Retina (tissue), 1 donor: ENCODE measurements around the gene PTEN.
"Not testable (repeated sequence)": the region's sequence is repeated elsewhere in the genome, so short reads cannot be mapped to it uniquely, and the experiment has no call there.

Experiments used
- DNase-seq: peaks from one replicate; pipeline ENCODE4 v3.0.0-alpha.2; 2016

The PTEN gene

GRCh38 chr10:87873656-87874055 is 10.2 kb downstream of the PTEN start:
- DNase-seq, result no peak

GRCh38 chr10:87875929-87876571 is 12.6 kb downstream of the PTEN start:
- no peak for DNase-seq

DNA sequence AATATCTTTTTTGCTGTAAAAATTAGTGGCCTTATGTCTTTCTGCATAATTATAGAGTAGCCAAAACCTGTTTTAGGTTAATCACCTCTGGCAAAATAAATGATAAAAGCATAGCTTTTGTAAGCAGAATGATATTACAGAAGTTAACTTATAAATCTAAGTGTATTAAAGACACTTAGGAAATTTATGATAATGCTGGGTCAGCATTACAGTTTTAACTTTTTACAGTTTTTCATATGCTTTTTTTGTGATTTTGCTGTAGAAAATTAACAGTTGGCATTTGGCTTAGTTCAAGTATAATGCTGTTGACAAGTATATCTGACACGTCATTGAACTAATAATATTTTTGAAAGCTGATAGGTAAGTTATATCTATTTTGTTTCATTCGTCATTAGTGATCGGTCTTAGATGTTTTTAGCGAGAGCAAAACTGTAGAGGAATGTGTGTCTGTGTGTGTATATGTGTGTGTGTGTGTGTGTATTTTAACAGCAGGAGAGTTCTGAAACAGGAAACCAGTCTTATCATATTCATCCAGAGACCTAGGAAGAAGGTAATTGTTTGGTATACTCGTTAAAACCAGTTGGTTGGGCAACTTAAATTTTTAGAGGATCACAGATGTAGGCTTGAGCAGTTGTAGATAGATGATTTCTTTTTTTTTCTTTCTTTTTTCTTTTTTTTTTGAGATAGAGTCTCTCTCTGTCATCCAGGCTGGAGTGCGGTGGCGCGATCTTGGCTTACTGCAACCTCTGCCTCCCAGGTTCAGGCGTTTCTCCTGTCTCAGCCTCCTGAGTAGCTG is 15.4 kb downstream of the PTEN start:
- no peak for DNase-seq

DNA sequence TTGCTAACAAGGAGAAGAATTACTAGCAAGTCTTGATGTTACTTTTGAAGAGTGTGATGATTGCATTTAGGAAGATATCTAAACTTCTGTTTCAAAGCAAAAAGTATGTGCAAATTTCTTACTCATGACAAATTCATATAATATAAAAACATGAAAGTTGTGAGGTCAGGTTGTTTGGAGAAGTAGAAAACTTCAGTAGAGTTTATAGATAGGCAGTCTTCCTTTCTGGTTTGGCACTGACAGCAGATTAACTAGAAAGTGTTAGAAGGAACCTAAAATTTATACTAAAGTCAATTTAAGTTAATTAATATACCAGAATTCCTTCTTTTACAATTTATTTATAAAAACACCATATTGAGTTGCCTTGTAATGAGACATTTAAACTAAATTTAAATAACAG is 16.9 kb downstream of the PTEN start:
- DNase-seq, result no peak

GRCh38 chr10:87881373-87882059 is 18.1 kb downstream of the PTEN start:
- DNase-seq, result not testable (repeated sequence)

DNA sequence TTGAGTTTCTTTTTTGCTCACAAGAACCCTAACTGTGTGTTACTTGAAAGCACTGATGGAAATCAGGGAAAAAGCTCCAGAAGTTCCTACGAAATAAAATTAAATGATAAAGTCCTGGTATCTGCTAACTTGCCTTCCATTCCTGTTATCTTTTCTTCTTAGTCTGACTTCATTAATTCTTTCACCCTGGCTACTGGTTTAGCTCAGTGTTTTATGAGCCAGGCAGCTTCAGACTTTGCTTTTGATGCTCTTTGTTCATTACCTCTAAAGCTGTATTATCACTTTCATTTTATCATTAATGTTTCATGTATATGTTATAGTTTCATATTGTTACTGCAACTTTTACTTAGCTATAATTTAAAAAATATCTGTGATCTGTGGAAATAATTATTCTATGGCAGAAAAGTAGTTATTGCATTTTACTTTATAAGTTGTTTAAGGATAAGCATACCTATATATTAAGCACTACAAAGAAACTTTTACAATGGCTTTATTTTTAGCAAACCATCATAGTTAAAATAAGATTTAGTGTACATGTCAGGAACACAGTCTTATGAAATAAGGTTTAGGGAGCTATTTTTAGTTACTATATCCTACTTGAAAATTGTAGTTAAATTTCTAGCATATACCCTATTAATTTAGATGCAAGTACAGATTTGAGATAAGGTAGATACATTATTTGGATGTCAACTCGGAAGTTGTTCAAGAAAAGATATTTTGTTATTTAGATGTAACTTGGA is 19.3 kb downstream of the PTEN start:
- no peak for DNase-seq

DNA sequence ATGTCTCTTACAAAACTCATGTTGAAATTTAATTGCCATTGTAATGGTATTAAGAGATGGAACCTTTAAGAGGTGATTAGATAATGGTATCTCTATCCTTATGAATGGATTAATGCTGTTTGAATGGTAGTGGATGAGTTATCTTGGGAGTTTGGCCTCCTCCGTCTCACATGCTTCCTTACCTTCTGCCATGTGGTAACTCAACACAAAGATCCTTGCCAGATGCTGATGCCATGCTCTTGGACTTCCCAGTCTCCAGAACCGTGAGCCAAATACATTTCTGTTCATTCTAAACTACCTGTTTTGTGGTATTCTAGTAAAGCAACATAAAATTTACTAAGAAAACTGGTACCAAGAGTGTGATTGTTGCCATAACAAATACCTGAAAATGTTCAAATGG is 23.2 kb downstream of the PTEN start:
- no peak for DNase-seq

DNA sequence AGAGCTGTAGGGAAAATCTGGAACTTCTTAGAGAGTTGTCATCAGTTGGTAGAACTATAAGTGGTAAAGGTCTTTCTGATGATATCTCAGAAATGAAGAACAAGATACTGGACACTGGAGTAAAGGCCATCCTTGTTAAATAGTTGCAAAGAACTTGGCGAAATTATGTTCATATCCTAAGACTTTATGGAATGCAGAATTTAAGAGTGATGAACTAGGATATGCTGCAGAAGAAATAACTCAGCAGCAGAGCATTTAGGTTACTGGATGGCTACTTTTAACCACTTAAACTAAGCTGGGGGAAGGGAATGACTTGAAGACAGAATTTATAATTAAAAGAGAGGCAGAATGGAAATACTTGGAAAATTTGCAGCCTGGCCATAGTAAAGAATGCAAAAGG is 23.7 kb downstream of the PTEN start:
- DNase-seq, result no peak

DNA sequence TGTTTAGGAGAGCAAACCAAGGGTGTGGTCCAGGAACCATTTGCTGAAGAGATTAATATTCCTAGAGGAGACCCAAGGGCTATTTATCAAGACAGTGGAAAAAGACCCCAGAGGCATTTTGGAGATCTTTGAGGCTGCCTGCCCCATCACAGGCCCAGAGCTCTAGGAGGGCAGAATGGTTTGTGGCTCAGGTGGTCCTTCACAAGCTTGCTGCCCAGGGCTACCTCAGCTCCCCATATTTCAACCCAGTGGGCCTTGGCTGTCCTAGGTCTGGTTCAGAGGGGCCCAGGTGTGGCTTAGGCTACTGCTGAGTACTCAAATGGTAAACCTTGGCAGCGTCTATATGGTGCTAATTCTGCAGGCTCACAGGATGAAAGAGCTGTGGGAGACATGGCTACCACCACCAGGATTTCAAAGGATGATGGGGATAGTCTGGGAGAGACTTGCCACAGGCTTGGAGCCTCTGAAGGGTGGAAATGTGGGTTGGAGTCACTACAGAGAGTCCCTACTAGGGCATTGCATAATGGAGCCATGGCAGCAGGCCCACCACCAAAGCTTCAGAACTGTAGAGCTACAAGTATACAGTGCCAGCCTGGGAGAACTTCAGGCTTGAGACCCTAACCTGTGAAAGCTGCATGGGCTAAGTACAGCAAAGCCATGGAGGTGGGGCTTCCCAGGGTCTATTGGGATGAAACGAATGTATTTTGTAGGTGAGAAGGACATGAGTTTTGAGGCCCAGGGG is 24.3 kb downstream of the PTEN start:
- no peak for DNase-seq

DNA sequence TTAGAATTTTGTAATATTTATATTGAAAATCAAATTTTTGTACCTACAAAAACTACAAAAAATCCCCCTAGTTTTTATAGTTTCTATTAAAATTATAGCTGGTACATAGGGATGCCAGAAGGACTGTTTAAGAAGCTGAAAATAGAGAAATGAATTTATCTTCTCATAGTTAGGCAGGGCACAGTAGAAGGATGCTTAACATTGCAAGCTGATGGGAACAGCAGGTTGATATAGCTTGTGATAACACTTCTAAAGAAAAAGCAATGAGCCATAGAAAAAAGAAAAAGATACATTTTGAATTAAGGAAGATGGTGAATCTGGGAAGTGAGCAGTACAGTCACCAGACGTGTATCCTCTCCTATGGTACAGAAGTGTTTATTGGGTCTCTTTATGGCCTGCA is 32.0 kb downstream of the PTEN start:
- no peak for DNase-seq

GRCh38 chr10:87896216-87896615 is 32.8 kb downstream of the PTEN start:
- DNase-seq, result no peak

GRCh38 chr10:87897957-87898356 is 34.5 kb downstream of the PTEN start:
- DNase-seq, result not testable (repeated sequence)

DNA sequence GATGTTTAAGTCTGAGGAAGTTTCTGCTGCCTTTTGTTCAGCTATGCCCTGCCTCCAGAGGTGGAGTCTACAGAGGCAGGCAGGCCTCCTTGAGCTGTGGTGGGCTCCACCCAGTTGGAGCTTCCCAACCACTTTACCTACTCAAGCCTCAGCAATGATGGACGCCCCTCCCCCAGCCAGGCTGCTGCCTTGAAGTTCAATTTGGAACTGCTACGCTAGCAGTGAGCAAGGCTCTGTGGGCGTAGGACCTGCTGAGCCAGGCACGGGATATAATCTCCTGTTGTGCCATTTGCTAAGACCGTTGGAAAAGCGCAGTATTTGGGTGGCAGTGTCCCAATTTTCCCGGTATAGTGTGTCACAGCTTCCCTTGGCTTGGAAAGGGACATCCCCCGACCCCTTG is 40.0 kb downstream of the PTEN start:
- DNase-seq, result not testable (repeated sequence)

DNA sequence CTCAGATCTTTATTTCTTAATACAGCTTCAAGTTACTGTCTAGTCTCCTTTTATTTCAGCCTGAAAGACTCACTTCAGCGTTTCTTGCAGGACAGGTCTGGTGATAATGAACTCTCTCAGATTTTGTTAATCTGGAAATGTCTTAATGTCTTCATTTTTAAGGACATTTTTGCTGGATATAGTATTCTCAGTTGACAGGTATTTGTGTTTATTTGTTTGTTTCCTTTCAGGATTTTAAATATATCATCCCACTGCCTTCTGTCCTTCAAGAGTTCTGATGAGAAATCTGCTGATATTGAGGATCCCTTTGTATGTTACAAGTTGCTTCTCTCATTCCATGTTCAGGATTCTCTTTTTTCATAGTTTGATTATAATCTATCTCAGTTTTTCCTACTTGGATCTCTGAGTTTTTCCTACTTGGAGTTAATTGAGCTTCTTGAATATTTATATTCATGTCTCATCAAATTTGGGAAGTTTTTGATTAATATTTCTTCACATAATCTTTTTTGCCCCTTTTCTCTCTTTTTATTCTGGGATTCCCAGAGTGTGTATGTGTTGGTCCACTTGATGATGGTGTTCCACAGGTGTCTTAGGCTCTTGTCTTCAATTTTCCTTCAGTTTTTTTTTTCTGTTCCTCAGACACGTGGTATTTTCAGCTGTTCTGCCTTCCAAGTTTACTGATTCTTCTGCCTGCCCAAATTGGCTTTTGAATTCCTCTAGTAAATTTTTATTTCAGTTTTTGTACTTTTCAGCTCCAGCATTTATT is 49.9 kb downstream of the PTEN start:
- DNase-seq, result no peak

GRCh38 chr10:87915406-87915805 is 52.0 kb downstream of the PTEN start:
- no peak for DNase-seq

- DNase-seq, result no peak
Measured at GRCh38 chr10:87915989-87916388, 52.6 kb downstream of the PTEN start.

DNA sequence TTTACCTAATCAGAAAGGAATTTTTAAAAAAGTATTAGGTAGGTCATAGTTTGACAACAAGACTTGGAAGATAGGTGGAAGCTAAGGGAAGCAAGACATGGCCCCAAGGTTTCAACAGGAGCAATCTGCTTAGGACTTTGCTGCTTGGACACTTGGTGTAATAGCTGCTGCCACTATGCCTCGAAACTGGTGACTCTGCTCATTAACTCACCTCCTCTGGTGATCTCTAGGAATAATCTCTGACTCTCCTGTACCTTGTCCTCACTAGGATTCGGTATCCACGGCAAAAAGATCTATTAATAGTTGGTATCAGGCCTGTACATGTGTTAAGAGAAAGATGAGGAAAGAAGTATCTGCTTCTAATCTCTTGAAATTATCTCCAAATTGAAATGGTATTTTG is 53.1 kb downstream of the PTEN start:
- DNase-seq, result no peak

GRCh38 chr10:87918254-87918859 is 54.9 kb downstream of the PTEN start:
- DNase-seq, result no peak

DNA sequence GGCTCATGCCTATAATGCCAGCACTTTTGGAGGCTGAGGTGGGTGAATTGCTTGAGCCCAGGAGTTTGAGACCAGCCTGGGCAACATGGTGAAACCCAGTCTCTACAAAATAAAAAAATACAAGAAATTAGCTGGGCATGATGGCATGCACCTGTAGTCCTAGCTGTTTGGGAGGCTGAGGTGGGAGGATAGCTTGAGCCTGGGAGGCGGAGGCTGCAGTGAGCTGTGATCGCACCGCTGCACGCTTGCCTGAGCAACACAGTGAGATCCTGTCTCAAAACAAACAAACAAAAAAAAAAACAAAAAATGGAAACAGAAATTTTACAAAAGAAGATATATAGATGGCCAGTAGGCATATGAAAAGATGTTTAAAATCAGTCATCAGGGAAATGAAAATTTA is 57.1 kb downstream of the PTEN start:
- DNase-seq, result no peak

DNA sequence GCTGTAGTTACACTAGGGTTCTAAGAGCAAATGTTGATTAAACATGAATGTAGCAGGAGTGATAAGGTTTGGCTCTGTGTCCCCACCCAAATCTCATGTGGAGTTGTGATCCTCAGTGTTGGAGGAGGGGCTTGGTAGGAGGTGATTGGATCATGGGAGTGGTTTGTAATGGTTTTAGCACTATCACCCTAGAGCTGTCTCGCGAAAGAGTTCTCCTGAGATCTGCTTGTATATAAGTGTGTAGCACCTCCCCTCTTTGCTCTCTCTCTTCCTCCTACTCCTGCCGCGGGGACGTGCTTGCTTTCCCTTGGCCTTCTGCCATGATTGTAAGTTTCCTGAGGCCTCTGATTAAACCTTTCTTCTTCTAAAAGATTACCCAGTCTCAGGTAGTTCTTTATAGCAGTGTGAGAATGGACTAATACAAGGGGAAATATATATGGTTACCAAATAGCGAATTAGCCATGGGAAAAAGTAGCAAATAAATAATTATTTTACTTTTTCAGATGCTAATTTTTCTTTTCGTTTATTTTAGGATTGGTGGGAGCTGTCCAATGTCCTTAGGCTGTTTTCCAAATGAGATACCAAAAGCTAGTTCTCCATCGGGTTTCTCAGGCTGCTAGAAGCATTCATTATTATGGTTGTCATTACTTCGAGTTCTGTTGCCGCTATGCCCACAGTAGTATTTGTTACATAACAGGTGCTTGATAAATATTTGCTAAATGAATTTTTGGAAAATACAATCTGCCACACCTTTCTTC is 58.7 kb downstream of the PTEN start:
- DNase-seq, result no peak

DNA sequence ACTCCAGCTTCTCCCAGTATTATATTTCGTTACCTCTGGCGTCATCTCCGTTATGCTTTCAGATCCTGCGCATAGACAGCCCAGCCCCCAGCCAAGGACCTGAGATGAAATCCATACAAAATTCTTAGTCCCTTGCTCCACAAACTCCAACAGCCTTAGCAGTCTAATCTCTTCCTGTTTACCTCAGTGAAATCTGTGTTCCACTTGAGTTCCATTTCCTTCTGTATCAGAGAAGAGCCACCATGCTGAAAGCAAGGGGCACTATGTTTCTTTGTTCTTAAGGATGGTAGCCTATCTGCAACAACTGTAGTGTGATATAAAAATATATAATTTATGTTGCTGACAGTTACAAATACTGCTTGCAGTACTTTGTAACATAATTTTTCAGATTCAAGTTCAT is 59.8 kb downstream of the PTEN start:
- no peak for DNase-seq
